Stimulated activated CD4-positive, alpha-beta T cell treated with anti-CD3 and anti-CD28 coated beads, Interleukin-12 subunit alpha, Interleukin-12 subunit beta, amount 100 ng/mL, for 24 hours (primary cell): ENCODE measurements around the gene LUZP1.

Source experiments
- DNase-seq, 2 experiments: peaks; one replicate each; pipeline ENCODE4 v3.0.0-alpha.2; 2020; ENCODE audit warnings: low read depth in 2 of 2

The LUZP1 gene

GRCh38 chr1:23156940-23157339, 11.7 kb downstream of the LUZP1 start:
- DNase-seq = no peak

- no peak for DNase-seq
Observed at GRCh38 chr1:23152966-23153684, 15.5 kb downstream of the LUZP1 start.

- no peak for DNase-seq
Observed at GRCh38 chr1:23150742-23151141, 17.9 kb downstream of the LUZP1 start.

- DNase-seq = no peak
Observed at GRCh38 chr1:23150125-23150524, 18.5 kb downstream of the LUZP1 start.

- DNase-seq = no peak
Observed at GRCh38 chr1:23149114-23149513, 19.5 kb downstream of the LUZP1 start.

- no peak for DNase-seq
Observed at GRCh38 chr1:23148084-23148483, 20.6 kb downstream of the LUZP1 start.

GRCh38 chr1:23140940-23141596, 27.6 kb downstream of the LUZP1 start:
- no peak for DNase-seq

- DNase-seq = no peak
Observed at GRCh38 chr1:23135268-23135667, 33.4 kb downstream of the LUZP1 start.

GRCh38 chr1:23134055-23134454, 34.6 kb downstream of the LUZP1 start:
- DNase-seq = no peak

GRCh38 chr1:23133587-23133986, 35.1 kb downstream of the LUZP1 start:
- no peak for DNase-seq

GRCh38 chr1:23132033-23132432, 36.6 kb downstream of the LUZP1 start:
- no peak for DNase-seq

- DNase-seq = no peak
Observed at GRCh38 chr1:23129846-23130245, 38.8 kb downstream of the LUZP1 start.

GRCh38 chr1:23126801-23127200, 41.9 kb downstream of the LUZP1 start:
- DNase-seq = no peak

GRCh38 chr1:23126200-23126599, 42.5 kb downstream of the LUZP1 start:
- no peak for DNase-seq

- no peak for DNase-seq
Observed at GRCh38 chr1:23125489-23125888, 43.2 kb downstream of the LUZP1 start.

- no peak for DNase-seq
Observed at GRCh38 chr1:23124259-23125026, 44.2 kb downstream of the LUZP1 start.

GRCh38 chr1:23123528-23123927, 45.1 kb downstream of the LUZP1 start:
- no peak for DNase-seq

GRCh38 chr1:23122796-23123195, 45.9 kb downstream of the LUZP1 start:
- DNase-seq = no peak

- no peak for DNase-seq
Observed at GRCh38 chr1:23122023-23122748, 46.5 kb downstream of the LUZP1 start.

- DNase-seq = no peak
Observed at GRCh38 chr1:23120383-23120782, 48.3 kb downstream of the LUZP1 start.

GRCh38 chr1:23118957-23119792, 49.5 kb downstream of the LUZP1 start:
- no peak for DNase-seq
